Measurements from ENCODE around the gene LBX1.
A peak's percentile ranks its signal among the peaks of the same experiment; 100 is the strongest.

LBX1 gene, protein sequence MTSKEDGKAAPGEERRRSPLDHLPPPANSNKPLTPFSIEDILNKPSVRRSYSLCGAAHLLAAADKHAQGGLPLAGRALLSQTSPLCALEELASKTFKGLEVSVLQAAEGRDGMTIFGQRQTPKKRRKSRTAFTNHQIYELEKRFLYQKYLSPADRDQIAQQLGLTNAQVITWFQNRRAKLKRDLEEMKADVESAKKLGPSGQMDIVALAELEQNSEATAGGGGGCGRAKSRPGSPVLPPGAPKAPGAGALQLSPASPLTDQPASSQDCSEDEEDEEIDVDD

DNA sequence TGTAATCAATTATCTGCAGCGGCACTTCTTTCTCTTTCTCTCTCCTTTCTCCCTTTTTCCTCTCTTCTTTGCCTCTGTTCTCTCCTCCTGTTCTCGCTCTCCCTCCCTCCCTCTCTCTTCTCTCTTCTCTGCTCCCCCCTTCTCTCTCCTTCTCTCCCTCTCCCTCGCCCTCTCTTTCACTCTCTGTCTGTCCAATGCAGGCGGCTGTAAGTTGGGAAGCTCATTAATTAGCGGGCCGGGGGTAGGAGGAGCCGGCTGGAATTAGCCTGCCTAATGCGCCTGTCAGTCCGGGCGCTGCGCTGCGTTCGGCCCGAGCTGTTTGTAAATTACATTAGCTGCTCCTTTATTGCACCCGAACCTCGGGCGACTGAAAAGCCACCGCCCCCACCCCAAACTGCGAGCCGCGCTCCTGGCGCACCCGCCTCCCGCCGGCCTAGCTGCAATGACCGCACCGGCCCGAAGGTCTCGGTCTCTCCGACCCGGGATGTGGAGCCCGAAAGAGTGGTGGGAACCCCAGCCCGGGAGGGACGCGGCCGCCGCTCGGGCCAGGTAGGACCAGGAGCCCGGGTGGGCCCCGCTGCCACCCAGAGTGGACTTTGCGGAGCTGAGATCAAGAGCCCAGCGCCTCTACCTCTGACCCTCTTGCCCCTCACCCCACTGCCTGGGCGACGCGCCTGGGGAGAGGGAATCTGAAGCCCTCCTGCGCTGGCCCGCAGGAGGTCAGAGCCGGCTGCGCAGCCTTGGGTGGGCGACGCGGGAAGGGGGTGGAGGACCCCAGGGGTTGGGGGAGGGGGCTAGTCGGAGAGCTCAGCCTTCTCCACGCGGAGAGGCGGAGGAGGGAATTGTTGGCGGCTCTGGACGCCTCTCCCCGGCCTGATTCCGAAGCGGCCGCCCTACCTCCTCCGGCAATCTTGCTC is at the start of gene LBX1:
TSS of gene LBX1 (minus strand) at position 198 of the 917 bp plus-strand sequence. CDS start 648 bp downstream, outside the sequence.
- DNase-seq, result no peak

DNA sequence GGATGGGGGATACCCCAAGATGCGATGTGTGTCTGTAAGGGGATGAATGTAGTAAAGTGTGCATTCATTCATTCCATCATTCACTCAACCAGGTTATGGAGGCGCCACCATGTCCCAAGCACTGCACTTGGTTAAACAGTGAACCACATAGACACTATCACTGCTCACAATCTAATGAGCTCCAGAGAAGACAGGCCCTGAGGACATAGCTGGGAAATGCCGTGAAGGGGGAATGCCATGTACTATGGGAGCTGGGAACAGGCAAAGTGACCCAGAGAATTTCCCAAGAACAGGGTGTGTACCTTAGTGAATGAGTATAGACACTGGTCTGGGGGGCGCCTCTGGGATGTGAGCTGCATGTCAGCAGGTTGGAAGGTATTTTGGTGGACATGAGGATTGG is 44.5 kb upstream of the LBX1 start:
- DNase-seq, result no peak

- no peak for DNase-seq
These were observed 44.1 kb upstream of the LBX1 start for GRCh38 chr10:101273330-101273729.

- DNase-seq, result peak in 11 of 14 donors; percentile 12 to 39 (median 21)
These were observed 43.1 kb upstream of the LBX1 start for GRCh38 chr10:101272229-101272868.

DNA sequence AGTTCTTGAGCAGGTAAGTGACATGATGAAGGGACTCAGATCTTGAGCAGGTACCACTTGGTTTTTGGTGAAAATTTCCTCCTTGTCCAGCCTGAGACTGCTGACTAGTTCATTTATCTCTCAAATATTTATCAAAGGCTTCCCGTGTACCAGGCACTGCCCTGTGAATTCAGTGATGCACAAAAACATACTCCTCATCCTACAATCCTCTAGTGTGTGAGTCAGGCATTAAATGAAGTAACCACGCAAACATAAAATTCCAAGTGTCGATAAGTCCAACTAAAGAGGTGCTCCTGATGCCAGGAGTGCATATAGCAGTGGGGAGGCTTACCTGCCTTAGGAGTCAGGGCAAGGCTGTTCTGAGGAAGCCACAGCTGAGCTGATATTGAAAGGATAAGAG is 41.5 kb upstream of the LBX1 start:
- DNase-seq, result no peak

GRCh38 chr10:101267776-101268175 is 38.5 kb upstream of the LBX1 start:
- no peak for DNase-seq

GRCh38 chr10:101267290-101267680 is 38.0 kb upstream of the LBX1 start:
- DNase-seq, result no peak

DNA sequence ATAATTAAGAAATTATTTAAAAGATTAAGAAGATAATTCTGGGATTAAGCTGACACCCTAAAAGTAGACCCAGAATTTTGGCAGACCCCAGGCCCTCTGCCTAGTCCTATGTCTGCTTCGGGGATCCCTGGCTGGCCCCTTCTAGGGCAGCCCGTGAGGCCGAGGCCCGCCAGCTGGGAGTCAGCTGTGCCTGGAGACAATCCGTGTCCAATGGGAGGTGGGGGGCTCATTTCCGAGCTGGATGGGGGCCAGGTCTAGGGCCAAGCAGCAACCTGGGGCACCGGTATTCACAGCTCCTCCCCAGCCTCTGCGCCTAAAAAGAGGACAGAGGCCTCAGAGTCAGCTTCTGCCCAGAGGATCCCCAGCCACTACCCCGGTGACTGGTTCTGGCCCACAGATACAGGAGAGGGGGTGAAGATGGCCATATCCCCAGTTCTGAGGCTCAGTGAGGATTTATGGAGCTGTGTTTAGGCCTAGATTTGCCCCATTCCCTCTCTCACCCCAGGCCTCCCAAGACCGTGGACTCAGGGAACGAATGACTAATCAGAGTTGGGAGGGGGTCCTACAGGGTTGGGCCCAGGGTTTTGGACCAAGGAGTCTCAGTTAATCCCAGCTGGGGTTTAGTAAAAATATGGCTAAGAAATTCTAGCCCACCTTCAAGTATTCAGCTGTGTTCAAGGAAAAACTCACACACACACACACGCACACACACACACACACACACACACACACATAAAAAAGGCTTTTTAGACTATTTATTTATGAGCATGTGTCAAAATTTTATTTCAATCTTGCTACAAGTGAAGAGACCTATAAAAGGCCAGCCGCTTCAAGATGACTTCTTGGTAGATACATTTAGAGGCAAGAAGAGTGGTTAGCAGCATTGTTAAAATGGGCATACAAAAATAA is 37.4 kb upstream of the LBX1 start:
- DNase-seq, result no peak

GRCh38 chr10:101263150-101263752 is 34.0 kb upstream of the LBX1 start:
- no peak for DNase-seq

GRCh38 chr10:101262147-101262546 is 32.9 kb upstream of the LBX1 start:
- no peak for DNase-seq

- DNase-seq, result no peak
These were observed 32.4 kb upstream of the LBX1 start for GRCh38 chr10:101261702-101262101.

- DNase-seq, result no peak
These were observed 31.7 kb upstream of the LBX1 start for GRCh38 chr10:101260764-101261481.

GRCh38 chr10:101258179-101258885 is 29.1 kb upstream of the LBX1 start:
- no peak for DNase-seq

DNA sequence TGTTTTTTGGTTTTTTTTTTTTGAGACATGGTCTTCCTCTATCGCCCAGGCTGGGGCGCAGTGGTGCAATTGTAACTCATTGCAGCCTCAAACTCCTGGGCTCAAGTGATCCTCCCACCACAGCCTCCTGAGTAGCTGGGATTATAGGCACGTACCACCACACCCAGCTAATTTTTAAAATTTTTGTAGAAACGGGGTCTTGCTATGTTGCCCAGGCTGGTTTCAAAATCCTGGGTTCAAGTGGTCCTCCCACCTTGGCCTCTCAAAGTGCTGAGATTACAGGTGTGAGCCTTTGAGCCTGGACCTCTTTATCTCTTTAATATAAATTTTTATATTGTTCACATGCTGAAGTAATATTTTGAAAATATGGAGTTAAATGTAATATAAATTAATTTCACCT is 28.2 kb upstream of the LBX1 start:
- DNase-seq, result no peak

- DNase-seq, result no peak
These were observed 27.8 kb upstream of the LBX1 start for GRCh38 chr10:101257084-101257483.

- DNase-seq, result no peak
These were observed 27.1 kb upstream of the LBX1 start for GRCh38 chr10:101256387-101256786.

GRCh38 chr10:101250136-101250535 is 20.9 kb upstream of the LBX1 start:
- no peak for DNase-seq

GRCh38 chr10:101249171-101249581 is 19.9 kb upstream of the LBX1 start:
- DNase-seq, result no peak

DNA sequence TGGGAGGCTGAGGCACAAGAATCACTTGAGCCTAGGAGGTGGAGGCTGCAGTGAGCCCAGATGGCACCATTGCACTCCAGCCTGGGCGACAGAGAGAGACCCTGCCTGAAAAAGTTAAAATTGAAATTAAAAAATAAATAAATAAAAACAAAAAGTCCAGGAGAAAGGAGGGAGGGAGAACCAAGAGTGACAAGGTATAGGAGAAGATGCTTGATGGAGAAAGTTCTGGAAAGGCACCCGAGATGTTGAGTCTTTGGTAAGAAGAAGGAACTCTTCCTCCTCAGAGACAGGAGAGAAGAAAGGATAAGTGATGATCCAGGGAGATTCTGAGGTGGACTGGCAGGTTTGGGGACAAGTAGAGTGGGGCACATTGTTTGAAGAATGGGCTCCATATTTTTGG is 17.4 kb upstream of the LBX1 start:
- no peak for DNase-seq

DNA sequence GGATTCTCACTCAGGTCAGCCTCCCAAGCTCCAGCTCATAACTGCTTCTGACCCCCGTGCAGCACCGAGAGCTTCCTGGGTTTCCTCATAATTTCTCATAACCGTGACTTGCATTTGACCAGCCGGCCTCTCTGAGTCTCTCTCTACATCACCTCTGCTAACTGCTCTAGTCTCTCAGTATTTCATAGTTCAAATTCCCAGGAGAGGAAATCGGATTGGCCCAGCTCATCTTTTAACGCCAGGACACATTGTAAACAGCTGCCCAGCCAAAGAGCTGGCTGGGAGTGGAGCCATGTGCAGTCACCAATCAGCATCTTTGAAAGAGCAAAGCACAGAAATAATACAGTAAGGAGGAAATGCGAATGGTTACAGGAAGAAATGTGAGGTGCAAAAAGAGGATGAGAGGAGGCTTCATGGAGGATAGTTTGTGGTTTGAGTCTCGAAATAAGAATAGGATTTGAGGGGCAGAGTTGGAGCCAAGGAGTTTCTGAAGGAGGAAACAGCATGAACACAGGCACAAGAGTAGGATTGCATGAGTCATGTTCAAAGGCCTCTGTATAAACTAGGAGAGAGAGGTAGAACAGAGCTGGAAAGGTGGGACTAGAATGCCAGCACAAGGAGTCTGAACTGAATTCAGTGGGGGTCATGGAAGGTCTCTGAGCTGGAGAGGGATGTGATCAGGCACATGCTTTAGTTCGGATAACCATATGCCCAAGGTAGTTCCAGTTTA is 15.2 kb upstream of the LBX1 start:
- DNase-seq, result no peak
